CD1c-positive myeloid dendritic cell (primary cell): Measurements from ENCODE around the gene SLC38A4.
"Not testable (repeated sequence)": the region's sequence is repeated elsewhere in the genome, so short reads cannot be mapped to it uniquely, and the experiment has no call there.

ENCODE experiments used
- DNase-seq: peaks from one replicate; pipeline ENCODE4 v3.0.0-alpha.2; 2016; ENCODE audit errors: extremely low spot score

SLC38A4 gene

DNA sequence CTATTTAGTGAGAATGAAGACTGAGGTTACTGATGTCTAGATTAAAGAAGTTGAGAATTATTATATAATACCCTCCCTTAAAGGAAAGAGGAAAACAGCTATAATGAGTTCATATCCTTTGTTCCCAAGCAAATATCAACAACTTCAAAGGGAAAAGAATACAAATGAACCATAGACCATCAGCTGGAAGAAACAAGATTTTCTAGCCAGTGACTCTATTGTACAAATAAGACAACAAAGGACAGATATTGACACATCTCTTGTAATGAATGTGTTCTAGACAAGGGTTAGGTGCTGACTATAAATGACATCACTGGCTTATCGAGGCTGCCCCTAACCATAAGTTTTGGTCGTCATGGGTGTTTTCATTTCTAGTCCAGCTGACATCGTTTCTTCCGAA lies 48.2 kb downstream of the SLC38A4 start:
- no peak for DNase-seq

GRCh38 chr12:46775796-46776195 lies 50.0 kb downstream of the SLC38A4 start:
- no peak for DNase-seq

- DNase-seq, result no peak
These were observed 51.5 kb downstream of the SLC38A4 start for GRCh38 chr12:46774322-46774633.

DNA sequence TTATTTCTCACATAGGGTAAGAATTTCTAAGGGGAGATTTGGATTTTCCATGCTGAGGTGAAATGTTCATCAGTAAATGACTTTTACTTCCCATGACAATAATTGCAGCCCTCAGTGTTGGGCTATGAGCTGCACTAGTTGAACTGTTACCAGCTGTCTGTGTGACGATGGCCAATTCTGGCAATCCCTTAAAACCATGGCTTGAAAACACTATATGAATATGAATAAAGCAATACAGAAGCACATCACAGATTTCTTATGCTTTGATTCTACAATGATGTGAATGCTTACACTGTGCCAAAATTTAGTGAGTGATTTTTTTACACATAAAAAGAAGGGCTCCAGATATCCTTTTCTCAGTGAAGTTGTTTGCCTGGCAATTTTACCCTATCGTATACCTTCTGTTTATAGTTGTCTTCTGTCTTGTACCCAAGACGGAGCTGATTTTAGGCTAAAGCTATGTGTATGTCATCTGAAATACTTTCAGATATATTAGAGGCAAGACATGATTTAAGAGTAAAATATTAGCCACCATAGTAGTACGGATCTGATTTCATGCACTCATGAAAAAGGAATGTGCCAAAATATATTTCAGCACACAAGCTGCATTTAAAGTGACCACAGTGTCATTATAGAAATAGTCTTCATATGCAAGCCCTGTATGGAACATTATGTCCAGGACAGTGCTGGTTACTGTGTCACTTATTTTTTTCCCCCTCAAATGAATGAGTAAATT lies 52.0 kb downstream of the SLC38A4 start:
- no peak for DNase-seq

- DNase-seq, result no peak
These were observed 54.4 kb downstream of the SLC38A4 start for GRCh38 chr12:46771268-46771827.

GRCh38 chr12:46770501-46771183 lies 55.2 kb downstream of the SLC38A4 start:
- no peak for DNase-seq

DNA sequence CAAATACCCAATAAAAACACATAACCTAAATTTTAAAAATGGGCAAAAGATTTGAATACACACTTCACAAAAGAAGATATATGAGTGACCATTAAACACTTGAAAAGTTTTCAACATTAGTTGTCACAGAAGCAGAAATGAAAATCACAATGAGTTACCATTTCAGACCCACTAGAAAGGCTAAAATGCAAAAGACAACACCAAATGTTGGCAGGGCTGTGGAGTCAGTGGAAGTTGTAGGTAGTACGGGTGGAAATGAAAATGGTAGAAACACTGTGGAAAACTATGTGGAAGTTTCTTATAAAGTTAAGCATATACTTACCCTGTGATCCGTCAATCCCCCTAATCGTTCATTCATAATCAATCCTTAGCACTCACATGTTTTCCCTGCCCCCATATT lies 61.8 kb downstream of the SLC38A4 start:
- DNase-seq, result no peak

DNA sequence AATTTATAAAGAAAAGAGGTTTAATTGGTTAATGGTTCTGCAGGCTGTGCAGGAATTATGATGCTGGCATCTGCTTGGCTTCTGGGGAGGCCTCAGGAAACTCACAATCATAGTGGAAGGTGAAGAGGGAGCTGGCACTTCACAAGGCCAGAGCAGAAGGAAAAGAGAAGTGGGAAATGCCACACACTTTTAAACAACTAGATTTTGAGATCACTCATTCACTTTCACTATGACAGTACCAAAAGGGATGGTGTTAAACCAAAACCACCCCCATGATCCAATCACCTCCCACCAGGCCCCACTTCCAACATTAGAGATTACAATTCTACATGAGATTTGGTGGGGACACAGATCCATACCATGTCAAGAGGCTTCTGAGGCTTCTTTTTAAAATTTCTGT lies 62.6 kb downstream of the SLC38A4 start:
- peak; percentile 11 for DNase-seq

DNA sequence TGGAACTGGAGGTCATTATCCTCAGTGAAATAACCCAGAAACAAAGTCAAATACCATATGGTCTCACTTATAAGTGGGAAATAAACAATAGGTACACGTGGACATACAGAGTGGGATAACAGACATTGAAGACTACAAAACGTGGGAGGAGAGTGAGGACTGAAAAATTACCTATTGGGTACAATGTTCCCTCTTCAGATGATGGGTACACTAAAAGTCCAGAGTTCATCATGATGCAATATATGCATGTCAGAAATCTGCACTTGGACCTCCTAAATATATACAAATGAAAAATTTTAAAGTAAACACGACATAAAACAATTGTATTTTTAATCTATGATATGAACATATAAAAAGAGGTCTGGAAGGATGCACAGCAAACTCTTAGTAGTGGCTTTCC lies 71.2 kb downstream of the SLC38A4 start:
- DNase-seq, result no peak

DNA sequence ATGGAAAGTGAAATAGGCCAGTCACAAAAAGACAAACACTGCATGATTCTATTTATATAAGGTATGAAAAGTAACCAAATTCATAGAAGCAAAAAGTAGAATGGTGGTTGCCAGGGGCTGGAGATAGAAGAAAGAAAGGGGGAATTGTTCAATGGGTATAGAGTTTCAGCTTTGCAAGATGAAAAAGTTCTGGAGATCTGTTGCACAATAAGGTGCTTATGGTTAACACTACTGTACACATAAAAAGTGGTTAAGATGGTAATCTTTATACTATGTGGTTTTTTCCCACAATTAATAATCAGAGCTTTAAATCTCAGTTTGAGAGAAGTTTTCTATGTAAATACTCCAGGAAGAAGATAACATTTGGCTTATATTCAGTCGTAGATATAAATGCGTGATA lies 73.4 kb downstream of the SLC38A4 start:
- DNase-seq, result no peak

GRCh38 chr12:46751173-46751572 lies 74.6 kb downstream of the SLC38A4 start:
- no peak for DNase-seq

DNA sequence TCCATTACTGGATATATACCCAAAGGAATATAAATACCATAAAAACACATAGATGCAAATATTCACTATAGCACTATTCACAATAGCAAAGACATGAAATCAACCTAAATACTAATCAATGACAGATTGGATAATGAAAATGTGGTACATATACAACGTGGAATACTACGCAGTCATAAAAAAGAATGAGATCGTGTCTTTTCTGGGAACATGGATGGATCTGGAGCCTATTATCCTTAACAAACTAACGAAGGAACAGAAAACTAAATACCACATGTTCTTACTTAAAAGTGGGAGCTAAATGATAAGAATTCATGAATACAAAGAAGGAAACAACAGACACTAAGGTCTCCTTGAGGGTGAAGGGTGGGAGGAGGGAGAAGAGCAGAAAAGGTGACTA lies 76.5 kb downstream of the SLC38A4 start:
- no peak for DNase-seq

GRCh38 chr12:46744283-46744682 lies 81.5 kb downstream of the SLC38A4 start:
- DNase-seq, result no peak

DNA sequence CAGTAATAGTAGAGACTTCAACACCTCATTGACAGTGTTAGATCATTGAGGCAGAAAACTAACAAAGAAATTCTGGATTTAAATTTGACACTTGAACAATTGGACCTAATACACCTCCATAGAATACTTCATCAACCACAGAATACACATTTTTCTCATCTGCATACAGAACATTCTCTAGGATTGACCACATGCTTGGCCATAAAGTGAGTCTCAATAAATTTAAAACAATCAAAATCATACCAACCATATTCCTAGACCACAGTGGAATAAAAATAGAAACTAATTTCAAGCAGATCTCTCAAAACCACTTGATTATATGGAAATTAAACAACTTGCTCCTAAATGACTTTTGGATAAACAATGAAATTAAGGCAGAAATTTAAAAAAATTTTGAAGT lies 82.3 kb downstream of the SLC38A4 start:
- no peak for DNase-seq

GRCh38 chr12:46742271-46742670 lies 83.5 kb downstream of the SLC38A4 start:
- not testable (repeated sequence) for DNase-seq

GRCh38 chr12:46725332-46725731 lies 100.5 kb downstream of the SLC38A4 start:
- DNase-seq, result no peak

- no peak for DNase-seq
These were observed 102.0 kb downstream of the SLC38A4 start for GRCh38 chr12:46723629-46724419.

- no peak for DNase-seq
These were observed 103.2 kb downstream of the SLC38A4 start for GRCh38 chr12:46722394-46723185.

DNA sequence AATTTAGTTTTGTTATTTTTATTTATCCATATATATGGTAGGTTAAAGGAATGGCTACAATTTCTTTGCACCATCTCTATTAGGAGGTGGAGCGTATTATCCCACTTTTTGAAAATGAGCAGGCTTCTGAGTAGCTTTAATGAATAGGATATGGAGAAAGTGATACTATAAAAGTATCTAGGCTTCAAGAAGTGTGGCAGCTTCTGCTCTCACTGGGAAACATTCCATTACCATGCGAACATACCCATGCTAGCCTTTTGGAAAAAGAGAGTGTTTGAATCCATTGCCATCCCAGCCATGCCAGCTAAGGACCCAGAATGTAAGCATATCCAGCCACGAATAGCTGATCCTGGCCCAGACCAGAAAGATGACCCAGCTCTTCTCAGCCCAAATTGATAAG lies 107.3 kb downstream of the SLC38A4 start:
- no peak for DNase-seq

GRCh38 chr12:46717868-46718267 lies 107.9 kb downstream of the SLC38A4 start:
- DNase-seq, result no peak

DNA sequence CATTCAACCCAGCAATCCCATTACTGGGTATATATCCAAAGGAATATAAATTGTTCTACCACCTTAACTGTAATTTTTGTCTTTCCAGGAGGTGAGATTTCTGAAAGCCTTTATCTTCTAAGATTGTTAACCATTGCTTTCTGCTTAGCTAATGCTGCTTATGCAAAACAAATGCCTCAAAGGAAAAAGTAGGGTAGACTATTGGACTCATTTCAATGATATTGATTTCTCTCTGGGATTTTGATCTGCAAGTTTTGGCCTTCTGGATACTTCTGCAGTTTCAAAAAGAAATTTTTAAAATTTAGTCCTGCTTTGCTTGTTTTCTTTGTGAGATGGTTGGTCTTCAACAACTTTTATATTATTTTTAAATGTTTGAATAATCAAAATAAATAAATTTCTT lies 108.6 kb downstream of the SLC38A4 start:
- DNase-seq, result no peak
